NT2/D1 (cell line): Measurements from ENCODE around the gene TMEM158.

Source experiments
- DNase-seq: peaks from one replicate; pipeline ENCODE4 v3.0.0-alpha.2; 2011; ENCODE audit warnings: low read depth, low spot score
- H3K27me3 ChIP-seq: 2 replicates; pipeline ENCODE4 v1.6.0; 2011; ENCODE audit warnings: mild to moderate bottlenecking; ENCODE audit not compliant: insufficient read length, insufficient read depth
- H3K36me3 ChIP-seq: 2 replicates; pipeline ENCODE4 v1.6.1; 2011; ENCODE audit warnings: mild to moderate bottlenecking, low read length, mixed read lengths; ENCODE audit not compliant: insufficient read depth, insufficient read length
- H3K4me1 ChIP-seq: 2 replicates; pipeline ENCODE4 v1.5.1; 2011; ENCODE audit not compliant: insufficient read depth, insufficient read length
- H3K4me3 ChIP-seq: 2 replicates; pipeline ENCODE4 v1.5.1; 2011; ENCODE audit warnings: low read depth; ENCODE audit not compliant: insufficient read length
- H3K9ac ChIP-seq: 2 replicates; pipeline ENCODE4 v1.6.0; 2011; ENCODE audit warnings: low read depth; ENCODE audit not compliant: insufficient read length
- H3K9me3 ChIP-seq: 2 replicates; pipeline ENCODE4 v1.5.1; 2011; ENCODE audit warnings: mild to moderate bottlenecking, low read length; ENCODE audit not compliant: insufficient read depth
- SUZ12 ChIP-seq: IDR thresholded peaks from 2 replicates; pipeline ENCODE4 v1.6.1; 2011; ENCODE audit not compliant: insufficient read length, insufficient read depth; ENCODE audit errors: extremely low read depth
- YY1 ChIP-seq: IDR thresholded peaks from 2 replicates; pipeline ENCODE4 v1.6.1; 2011; ENCODE audit not compliant: insufficient read length, insufficient read depth
- ZNF274 ChIP-seq: IDR thresholded peaks from 2 replicates; pipeline ENCODE4 v1.6.1; 2011; ENCODE audit warnings: mild to moderate bottlenecking, low read depth, low read length

TMEM158 gene

DNA sequence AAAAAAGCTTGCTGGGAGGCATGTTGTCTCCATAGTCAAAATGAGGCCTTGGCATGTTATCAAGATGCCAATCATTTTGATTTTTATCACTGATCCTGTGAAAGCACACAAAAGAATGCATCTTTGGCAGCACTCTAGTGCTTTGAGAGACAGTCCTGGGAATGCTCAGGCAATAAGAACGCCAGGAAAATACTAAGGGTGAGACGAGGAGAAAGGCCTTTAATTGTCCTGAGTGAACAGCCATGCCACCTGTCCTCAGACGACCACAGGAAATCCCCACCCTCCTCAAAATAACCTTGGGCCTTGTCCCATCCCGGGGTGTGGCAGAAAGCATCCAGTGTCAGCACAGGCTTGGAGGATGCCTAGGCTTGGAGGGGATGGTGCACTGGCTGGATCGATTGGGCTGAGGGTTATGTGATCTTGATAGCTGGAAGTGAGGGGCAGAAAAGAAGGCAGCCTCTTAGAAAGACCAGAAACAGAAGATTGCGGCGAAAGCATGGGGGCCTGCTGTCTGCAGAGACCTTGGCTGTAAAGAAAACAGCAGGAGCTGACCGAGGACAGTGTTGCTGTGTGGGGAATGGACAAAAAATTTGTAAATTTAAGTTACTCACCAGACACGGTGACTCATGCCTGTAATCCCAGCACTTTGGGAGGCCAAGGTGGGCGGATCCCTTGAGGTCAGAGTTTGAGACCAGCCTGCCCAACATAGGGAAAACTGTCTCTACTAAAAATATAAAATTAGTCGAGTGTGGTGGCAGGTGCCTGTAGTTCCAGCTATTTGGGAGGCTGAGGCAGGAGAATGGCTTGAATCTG, 7.3 kb downstream of the TMEM158 start:
- Histone ChIP-seq H3K4me1 (peaks cover 14% of the 10 kb centered on the region), H3K4me3 (no peak overlapping the region), H3K36me3 (peaks cover 8% of the 10 kb centered on the region), H3K9ac (no peak overlapping the region), H3K27me3 (no peaks in the 10 kb centered on the region), H3K9me3 (no peaks in the 10 kb centered on the region)
- TF ChIP-seq SUZ12: no peak
- TF ChIP-seq ZNF274: no peak
- TF ChIP-seq YY1: no peak
- no peak for DNase-seq

GRCh38 chr3:45216021-45216609, 10.0 kb downstream of the TMEM158 start:
- TF ChIP-seq YY1 (no peak), SUZ12 (no peak), ZNF274 (no peak)
- Histone ChIP-seq H3K4me1 (peaks cover 14% of the 10 kb centered on the region), H3K9ac (no peak overlapping the region), H3K9me3 (no peaks in the 10 kb centered on the region), H3K4me3 (no peak overlapping the region), H3K36me3 (no peaks in the 10 kb centered on the region), H3K27me3 (no peaks in the 10 kb centered on the region)
- DNase-seq: no peak

DNA sequence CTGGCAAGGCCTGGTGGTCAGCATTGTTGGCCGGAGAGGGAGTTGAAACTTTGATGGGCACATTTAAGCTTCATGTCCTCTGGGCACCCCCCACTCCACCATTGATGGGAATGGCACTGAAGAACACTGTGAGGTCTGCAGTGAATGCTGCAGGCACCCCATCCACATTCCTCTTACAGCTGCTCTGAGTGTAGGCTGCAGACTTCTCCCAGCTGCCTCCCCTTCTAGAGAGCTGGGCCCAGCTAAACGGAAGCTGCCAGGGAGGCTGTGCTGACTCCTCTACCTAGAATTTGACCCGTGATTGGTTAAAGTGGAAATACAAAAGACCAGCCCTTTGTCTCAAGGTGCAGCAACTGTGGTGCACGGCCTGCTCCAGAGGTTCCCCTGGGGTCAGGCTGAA, 10.6 kb downstream of the TMEM158 start:
- no peaks in the 10 kb centered on the region for H3K27me3 ChIP-seq
- no peaks in the 10 kb centered on the region for H3K9me3 ChIP-seq
- no peak overlapping the region for H3K4me3 ChIP-seq
- H3K4me1 ChIP-seq: peaks cover 14% of the 10 kb centered on the region
- no peak for DNase-seq
- TF ChIP-seq YY1 (no peak), ZNF274 (no peak), SUZ12 (no peak)
- no peaks in the 10 kb centered on the region for H3K36me3 ChIP-seq
- H3K9ac ChIP-seq: peak overlapping the region; percentile 39

- Histone ChIP-seq H3K36me3 (no peaks in the 10 kb centered on the region), H3K9me3 (no peaks in the 10 kb centered on the region), H3K4me3 (no peak overlapping the region), H3K27me3 (no peaks in the 10 kb centered on the region), H3K9ac (no peak overlapping the region), H3K4me1 (peaks cover 8% of the 10 kb centered on the region)
- TF ChIP-seq ZNF274: no peak
- TF ChIP-seq YY1: no peak
- TF ChIP-seq SUZ12: no peak
- no peak for DNase-seq
Observed at GRCh38 chr3:45214061-45214680, 11.9 kb downstream of the TMEM158 start.

GRCh38 chr3:45212095-45212468, 14.0 kb downstream of the TMEM158 start:
- Histone ChIP-seq H3K4me1 (peaks cover 7% of the 10 kb centered on the region), H3K27me3 (no peaks in the 10 kb centered on the region)
- TF ChIP-seq SUZ12 (no peak), ZNF274 (no peak), YY1 (no peak)

GRCh38 chr3:45211466-45212094, 14.5 kb downstream of the TMEM158 start:
- H3K36me3 ChIP-seq: no peaks in the 10 kb centered on the region
- H3K27me3 ChIP-seq: no peaks in the 10 kb centered on the region
- H3K9ac ChIP-seq: no peak overlapping the region
- no peaks in the 10 kb centered on the region for H3K9me3 ChIP-seq
- no peak for TF ChIP-seq ZNF274
- TF ChIP-seq YY1: no peak
- no peak for TF ChIP-seq SUZ12
- DNase-seq: no peak
- H3K4me3 ChIP-seq: no peak overlapping the region
- H3K4me1 ChIP-seq: peaks cover 7% of the 10 kb centered on the region

More at GRCh38 chr3:45212095-45212468, 14.0 kb downstream of the TMEM158 start:
- Histone ChIP-seq H3K36me3 (no peaks in the 10 kb centered on the region), H3K4me3 (no peak overlapping the region), H3K9ac (no peak overlapping the region), H3K9me3 (no peaks in the 10 kb centered on the region)
- no peak for DNase-seq
